Natural killer cell (primary cell): ENCODE results near the gene FAM9C. TPM values are rescaled to one million over a fixed set of nuclear protein-coding genes. Genes with fewer than 3 reads are reported as not detected.
"Not testable (repeated sequence)": the region's sequence is repeated elsewhere in the genome, so short reads cannot be mapped to it uniquely, and the experiment has no call there.

Experiments
- ATAC-seq, 3 donors: fragments of 150-1000 bp in 2 of 3; fragments of 200-7000 bp in 1 of 3; cut with Tn5 transposase; 1 replicate in 1 of 3; 2 replicates in 2 of 3; pipeline ENCODE4 v1.10.0; 2021; ENCODE audit warnings: mild to moderate bottlenecking in 2 of 3, moderate library complexity in 2 of 3
- DNase-seq, 2 donors: peaks; one replicate each; pipeline versions ENCODE4 v3.0.0 to v3.0.0-alpha.2; 2013 to 2021; ENCODE audit warnings: mixed read lengths in 1 of 2
- H3K27ac ChIP-seq: one replicate; pipeline ENCODE4 v1.5.1; 2013; ENCODE audit warnings: mild to moderate bottlenecking, low read length
- H3K27me3 ChIP-seq: one replicate; pipeline ENCODE4 v1.6.1; 2013; ENCODE audit warnings: low read length; ENCODE audit not compliant: control insufficient read depth, insufficient read depth
- H3K36me3 ChIP-seq: one replicate; pipeline ENCODE4 v1.6.1; 2013; ENCODE audit warnings: low read length; ENCODE audit not compliant: control insufficient read depth, insufficient read depth
- H3K4me1 ChIP-seq: one replicate; pipeline ENCODE4 v1.6.1; 2013; ENCODE audit warnings: low read length; ENCODE audit not compliant: control insufficient read depth, insufficient read depth
- H3K4me3 ChIP-seq: one replicate; pipeline ENCODE4 v1.5.1; 2013; ENCODE audit warnings: low read length
- H3K9me3 ChIP-seq: one replicate; pipeline ENCODE4 v1.6.1; 2013; ENCODE audit warnings: low read length; ENCODE audit not compliant: control insufficient read depth, insufficient read depth
- H3K27ac Mint-ChIP-seq, 2 donors: one replicate each; pipeline ENCODE4 v1.8.0; 2022; ENCODE audit warnings: mild to moderate bottlenecking in 2 of 2, mixed read lengths in 2 of 2, moderate library complexity in 1 of 2
- H3K27me3 Mint-ChIP-seq, 2 donors: one replicate each; pipeline ENCODE4 v1.8.0; 2022; ENCODE audit warnings: low read depth in 2 of 2, mixed read lengths in 2 of 2
- H3K36me3 Mint-ChIP-seq: one replicate; pipeline ENCODE4 v1.8.0; 2022; ENCODE audit warnings: mixed read lengths
- H3K4me1 Mint-ChIP-seq, 2 donors: one replicate each; pipeline ENCODE4 v1.8.0; 2022; ENCODE audit warnings: mixed read lengths in 2 of 2
- H3K4me3 Mint-ChIP-seq: one replicate; pipeline ENCODE4 v1.8.0; 2022; ENCODE audit warnings: mild to moderate bottlenecking, moderate library complexity, mixed read lengths
- H3K9me3 Mint-ChIP-seq, 2 donors: one replicate each; pipeline ENCODE4 v1.8.0; 2022; ENCODE audit warnings: mixed read lengths in 2 of 2
- WGBS: methylation state at CpG from one replicate; pipeline ENCODE4 v1.1.7; 2013; ENCODE audit warnings: missing lambda C conversion rate; ENCODE audit not compliant: insufficient coverage; 5-methylcytosine and 5-hydroxymethylcytosine counted together
- intact Hi-C: fragments of 100-400 bp; cut with micrococcal nuclease; formaldehyde crosslinking; loops from one replicate; pipeline ENCODE4 v1.14.2; 2022
- total RNA-seq, 4 donors: library from RNA; stranded (reverse); fragments of 120-200 nt in 1 of 4; gene quantifications; one replicate each; pipeline versions ENCODE4 v1.2.3 to v1.2.4, GENCODE V29; 2013 to 2022
- TF ChIP-seq, protein P1 (sequence below): fragments of 200-600 bp; IDR thresholded peaks from one replicate; pipeline ENCODE4 v1.8.0; 2022; ENCODE audit warnings: antibody characterized with exemption

The FAM9C gene
- total RNA-seq, 3 donors from 2014 or later (not counting 1 experiment from before 2014, with no cell fraction given), result not detected

DNA sequence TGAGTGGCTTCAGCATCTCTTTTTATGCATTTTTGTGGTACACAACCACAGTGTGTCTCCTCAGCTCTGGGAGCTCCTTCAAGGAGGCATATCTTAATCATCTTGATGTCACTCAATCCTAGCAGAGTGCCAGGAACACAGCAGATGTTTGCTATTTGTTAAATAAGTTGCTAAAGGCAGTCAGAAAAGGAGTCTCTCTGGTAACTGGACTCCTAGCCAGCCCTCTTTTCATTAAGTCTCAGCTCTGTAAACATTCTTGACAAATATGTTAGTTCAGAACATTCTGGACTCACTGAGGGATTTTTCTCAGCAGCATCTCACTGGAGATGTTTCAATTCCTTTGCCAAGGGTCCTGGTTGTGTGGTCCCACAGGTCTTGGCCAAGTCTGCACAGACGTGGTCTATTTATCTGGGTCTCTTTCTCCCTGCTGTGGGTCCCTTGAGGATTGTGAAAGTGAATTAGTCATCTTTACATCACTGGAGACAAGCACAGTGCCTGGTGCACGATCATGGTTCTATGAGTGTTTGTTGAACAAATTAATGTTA, 20.3 kb upstream of the FAM9C start:
- Mint-ChIP-seq H3K9me3 (peaks cover 0 to 5% of the 10 kb centered on the region in 2 donors), H3K27me3 (peaks cover 0 to 14% of the 10 kb centered on the region in 2 donors), H3K36me3 (peaks cover 25% of the 10 kb centered on the region), H3K4me1 (peaks cover 10 to 14% of the 10 kb centered on the region in 2 donors), H3K4me3 (no peak overlapping the region), H3K27ac (no peak overlapping the region)
- no peaks in the 10 kb centered on the region for H3K36me3 ChIP-seq
- intact Hi-C loops, result no loop called here
- H3K9me3 ChIP-seq, result peaks cover 8% of the 10 kb centered on the region
- H3K27me3 ChIP-seq, result no peaks in the 10 kb centered on the region
- peaks cover 3% of the 10 kb centered on the region for H3K4me1 ChIP-seq
- ATAC-seq (no peak), DNase-seq (no peak)
- H3K27ac ChIP-seq, result no peak overlapping the region
- TF ChIP-seq, protein P1, sequence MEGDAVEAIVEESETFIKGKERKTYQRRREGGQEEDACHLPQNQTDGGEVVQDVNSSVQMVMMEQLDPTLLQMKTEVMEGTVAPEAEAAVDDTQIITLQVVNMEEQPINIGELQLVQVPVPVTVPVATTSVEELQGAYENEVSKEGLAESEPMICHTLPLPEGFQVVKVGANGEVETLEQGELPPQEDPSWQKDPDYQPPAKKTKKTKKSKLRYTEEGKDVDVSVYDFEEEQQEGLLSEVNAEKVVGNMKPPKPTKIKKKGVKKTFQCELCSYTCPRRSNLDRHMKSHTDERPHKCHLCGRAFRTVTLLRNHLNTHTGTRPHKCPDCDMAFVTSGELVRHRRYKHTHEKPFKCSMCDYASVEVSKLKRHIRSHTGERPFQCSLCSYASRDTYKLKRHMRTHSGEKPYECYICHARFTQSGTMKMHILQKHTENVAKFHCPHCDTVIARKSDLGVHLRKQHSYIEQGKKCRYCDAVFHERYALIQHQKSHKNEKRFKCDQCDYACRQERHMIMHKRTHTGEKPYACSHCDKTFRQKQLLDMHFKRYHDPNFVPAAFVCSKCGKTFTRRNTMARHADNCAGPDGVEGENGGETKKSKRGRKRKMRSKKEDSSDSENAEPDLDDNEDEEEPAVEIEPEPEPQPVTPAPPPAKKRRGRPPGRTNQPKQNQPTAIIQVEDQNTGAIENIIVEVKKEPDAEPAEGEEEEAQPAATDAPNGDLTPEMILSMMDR, result no peak
- WGBS, result no CpG with 5 or more reads among the region's 2 CpGs
- no peak overlapping the region for H3K4me3 ChIP-seq

GRCh38 chrX:13063124-13063523, 18.7 kb upstream of the FAM9C start:
- H3K4me3 ChIP-seq, H3K27ac ChIP-seq, H3K27me3 Mint-ChIP-seq, H3K27ac Mint-ChIP-seq, intact Hi-C loops, DNase-seq, H3K9me3 ChIP-seq, H3K36me3 ChIP-seq, ATAC-seq, H3K4me3 Mint-ChIP-seq, H3K9me3 Mint-ChIP-seq, H3K27me3 ChIP-seq, H3K4me1 ChIP-seq: not testable (repeated sequence)
- 100% methylated on average over 1 of the region's 2 CpGs for WGBS
- Mint-ChIP-seq H3K36me3 (peaks cover 12% of the 10 kb centered on the region), H3K4me1 (peaks cover 10 to 14% of the 10 kb centered on the region in 2 donors)

GRCh38 chrX:13062331-13062730, 17.9 kb upstream of the FAM9C start:
- ATAC-seq, H3K4me3 Mint-ChIP-seq, H3K27me3 Mint-ChIP-seq, H3K27ac ChIP-seq, intact Hi-C loops, H3K36me3 Mint-ChIP-seq, H3K27me3 ChIP-seq, H3K4me1 ChIP-seq, H3K9me3 ChIP-seq, DNase-seq, H3K4me3 ChIP-seq, H3K36me3 ChIP-seq, H3K27ac Mint-ChIP-seq, H3K9me3 Mint-ChIP-seq: not testable (repeated sequence)
- peaks cover 10 to 14% of the 10 kb centered on the region in 2 donors for H3K4me1 Mint-ChIP-seq

DNA sequence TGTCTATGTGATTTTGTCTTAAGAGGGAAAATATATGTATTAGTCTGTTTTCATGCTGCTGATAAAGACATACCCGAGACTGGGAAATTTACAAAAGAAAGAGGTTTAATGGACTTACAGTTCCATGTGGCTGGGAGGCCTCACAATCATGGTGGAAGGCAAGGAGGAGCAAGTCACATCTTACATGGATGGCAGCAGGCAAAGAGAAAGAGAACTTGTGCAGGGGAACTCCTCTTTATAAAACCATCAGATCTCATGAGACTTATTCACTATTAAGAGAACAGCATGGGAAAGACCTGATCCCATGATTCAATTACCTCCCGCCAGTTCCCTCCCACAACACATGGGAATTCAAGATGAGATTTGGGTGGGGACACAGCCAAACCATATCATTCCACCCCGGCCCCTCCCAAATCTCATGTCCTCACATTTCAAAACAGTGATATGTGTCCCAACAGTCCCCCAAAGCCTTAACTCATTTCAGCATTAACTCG, 16.8 kb upstream of the FAM9C start:
- H3K4me3 ChIP-seq, H3K27me3 ChIP-seq, H3K36me3 ChIP-seq, H3K9me3 Mint-ChIP-seq, H3K27me3 Mint-ChIP-seq, intact Hi-C loops, H3K36me3 Mint-ChIP-seq, H3K27ac Mint-ChIP-seq, H3K9me3 ChIP-seq, DNase-seq, H3K27ac ChIP-seq, H3K4me3 Mint-ChIP-seq, ATAC-seq, H3K4me1 ChIP-seq: not testable (repeated sequence)
- WGBS, result 92% methylated on average over 4 of the region's 4 CpGs
- peaks cover 10 to 12% of the 10 kb centered on the region in 2 donors for H3K4me1 Mint-ChIP-seq

DNA sequence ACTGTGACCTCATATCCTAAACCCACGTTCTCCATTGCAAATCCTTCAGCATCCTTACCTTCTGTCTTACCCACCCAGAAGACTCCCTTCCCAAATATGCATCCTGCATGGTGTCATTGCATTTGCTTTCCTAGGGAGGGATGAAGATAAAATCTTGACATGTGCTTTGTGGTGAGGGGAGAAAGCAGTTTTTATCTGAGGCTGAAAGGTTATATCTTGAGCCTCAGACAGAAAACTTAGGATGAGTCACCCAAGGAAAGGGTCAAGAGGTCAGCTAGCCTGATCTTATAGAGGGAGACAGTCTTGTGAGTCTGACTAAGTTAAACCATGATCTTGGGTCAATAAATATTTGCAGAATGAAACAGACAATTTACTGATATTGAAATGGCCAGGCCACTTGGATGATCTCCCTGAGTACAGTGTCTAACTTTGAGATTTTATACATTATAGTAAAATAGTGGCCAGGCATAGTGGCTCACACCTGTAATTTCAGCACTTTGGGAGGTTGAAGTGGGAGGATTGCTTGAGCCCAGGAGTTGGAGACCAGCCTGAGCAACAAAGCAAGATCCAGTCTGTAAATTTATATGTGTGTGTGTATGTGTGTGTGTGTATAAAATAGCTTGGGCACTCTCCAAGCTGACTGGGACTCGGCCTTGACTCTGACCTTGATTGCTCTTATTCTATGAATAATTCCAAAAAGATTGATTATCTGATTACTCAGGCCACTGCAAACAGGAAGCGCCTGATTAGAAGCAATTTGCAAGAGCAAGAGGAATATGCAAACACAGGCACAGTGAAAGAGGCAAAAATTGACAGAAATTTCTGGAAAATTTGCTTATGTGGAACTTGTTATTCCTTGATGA, 15.4 kb upstream of the FAM9C start:
- H3K27ac Mint-ChIP-seq, result no peak overlapping the region
- Histone ChIP-seq H3K4me1 (peaks cover 10% of the 10 kb centered on the region), H3K4me3 (no peak overlapping the region), H3K27ac (no peak overlapping the region), H3K36me3 (no peaks in the 10 kb centered on the region), H3K27me3 (no peaks in the 10 kb centered on the region), H3K9me3 (no peaks in the 10 kb centered on the region)
- no peak for DNase-seq
- peaks cover 15 to 22% of the 10 kb centered on the region in 2 donors for H3K4me1 Mint-ChIP-seq
- peaks cover 0 to 11% of the 10 kb centered on the region in 2 donors for H3K27me3 Mint-ChIP-seq
- 100% methylated on average over 2 of the region's 3 CpGs for WGBS
- peaks cover 0 to 2% of the 10 kb centered on the region in 2 donors for H3K9me3 Mint-ChIP-seq
- no peak overlapping the region for H3K4me3 Mint-ChIP-seq
- intact Hi-C loops, result no loop called here
- peaks cover 9% of the 10 kb centered on the region for H3K36me3 Mint-ChIP-seq
- ATAC-seq, result no peak
- TF ChIP-seq, protein P1, result no peak
